H1 (cell line): ENCODE results near the gene GLOD4. TPM values are rescaled to one million over a fixed set of nuclear protein-coding genes. Genes with fewer than 3 reads are reported as not detected.

Experiments used
- CTCF ChIA-PET: fragments of 300-600 bp; sonication (Branson Sonifier 250); formaldehyde crosslinking; loops from one replicate; lab custom pipeline; 2021; ENCODE audit not compliant: partially characterized antibody; lab: Charles Lee
- POLR2A ChIA-PET: fragments of 300-600 bp; sonication (Branson Sonifier 250); formaldehyde crosslinking; loops from one replicate; lab custom pipeline; 2021; ENCODE audit warnings: inconsistent platforms; ENCODE audit not compliant: partially characterized antibody; lab: Charles Lee
- DNase-seq, 2 experiments: peaks; one replicate each; pipeline versions ENCODE4 v3.0.0 to v3.0.0-alpha.2; 2010 to 2022; ENCODE audit warnings: low spot score in 2 of 2, low read depth in 1 of 2, mixed read lengths in 1 of 2
- FAIRE-seq: peaks from 2 replicates; lab custom pipeline; 2011; peaks lifted over from hg19 to GRCh38; lab: Jason Lieb, UNC
- H2AFZ ChIP-seq: 2 replicates; pipeline ENCODE4 v1.8.1; 2012; ENCODE audit warnings: low read length, inconsistent platforms
- H2AK5ac ChIP-seq: 2 replicates; pipeline ENCODE4 v1.6.1; 2013; ENCODE audit warnings: low read depth, low read length
- H2BK120ac ChIP-seq: replicated peaks from 2 replicates; pipeline ENCODE3; 2013; ENCODE audit warnings: low read depth, low read length, inconsistent platforms
- H2BK12ac ChIP-seq: 2 replicates; pipeline ENCODE4 v1.6.1; 2013; ENCODE audit warnings: low read depth, low read length
- H2BK15ac ChIP-seq: 2 replicates; pipeline ENCODE4 v1.6.1; 2013; ENCODE audit warnings: low read length
- H2BK20ac ChIP-seq: 2 replicates; pipeline ENCODE4 v1.6.1; 2013; ENCODE audit warnings: low read length
- H2BK5ac ChIP-seq: 2 replicates; pipeline ENCODE4 v1.6.1; 2013; ENCODE audit warnings: low read depth, low read length
- H3K14ac ChIP-seq: 2 replicates; pipeline ENCODE4 v1.6.1; 2013; ENCODE audit warnings: inconsistent platforms; ENCODE audit not compliant: insufficient read length
- H3K18ac ChIP-seq: 2 replicates; pipeline ENCODE4 v1.6.1; 2013; ENCODE audit warnings: low read length; ENCODE audit errors: extremely low read depth
- H3K23ac ChIP-seq: 2 replicates; pipeline ENCODE4 v1.6.1; 2013; ENCODE audit warnings: inconsistent platforms; ENCODE audit not compliant: insufficient read length
- H3K23me2 ChIP-seq: 2 replicates; pipeline ENCODE4 v1.6.1; 2013; ENCODE audit warnings: low read depth, low read length
- H3K27ac ChIP-seq: 2 replicates; pipeline ENCODE4 v1.6.1; 2011; ENCODE audit warnings: low read depth, low read length, inconsistent platforms
- H3K27me3 ChIP-seq, 4 experiments: replicated peaks in 1 of 4; 1 replicate in 1 of 4; 2 replicates in 3 of 4; pipeline versions ENCODE4 v1.6.1 to v1.8.1; 2011 to 2013; ENCODE audit warnings: low read length in 3 of 4, mild to moderate bottlenecking in 3 of 4, inconsistent platforms in 2 of 4, mixed read lengths in 2 of 4, moderate library complexity in 1 of 4; ENCODE audit not compliant: control insufficient read depth in 3 of 4, insufficient read depth in 3 of 4; ENCODE audit errors: extremely low read depth in 1 of 4
- H3K36me3 ChIP-seq, 4 experiments: 2 replicates each; pipeline versions ENCODE4 v1.6.1 to v1.8.1; 2011 to 2013; ENCODE audit warnings: mild to moderate bottlenecking in 4 of 4, low read length in 3 of 4, moderate library complexity in 2 of 4, control low read depth in 1 of 4, inconsistent platforms in 1 of 4; ENCODE audit not compliant: insufficient read depth in 4 of 4, control insufficient read depth in 2 of 4
- H3K4ac ChIP-seq: replicated peaks from 2 replicates; pipeline ENCODE3; 2013; ENCODE audit warnings: low read length, low read depth, mixed read lengths, inconsistent platforms; ENCODE audit not compliant: insufficient read length
- H3K4me1 ChIP-seq, 4 experiments: replicated peaks in 1 of 4; 1 replicate in 1 of 4; 2 replicates in 3 of 4; pipeline versions ENCODE4 v1.6.1 to v1.8.1; 2011 to 2013; ENCODE audit warnings: low read length in 3 of 4, inconsistent platforms in 2 of 4, mixed read lengths in 1 of 4; ENCODE audit not compliant: insufficient read depth in 4 of 4, control insufficient read depth in 3 of 4
- H3K4me2 ChIP-seq, 2 experiments: 2 replicates each; pipeline versions ENCODE4 v1.6.1 to v1.8.1; 2011 to 2013; ENCODE audit warnings: low read depth in 2 of 2, low read length in 2 of 2, control low read depth in 1 of 2, inconsistent platforms in 1 of 2, mild to moderate bottlenecking in 1 of 2; ENCODE audit not compliant: insufficient read depth in 1 of 2
- H3K4me3 ChIP-seq, 4 experiments: fragments of 200-600, 300-600 bp in 1 of 4; sonication (generic), shearing (Covaris generic), sonication (Bioruptor Twin) in 1 of 4; 2 replicates each; pipeline versions ENCODE4 v1.5.1 to v1.8.1; 2011 to 2016; ENCODE audit warnings: low read length in 4 of 4, low read depth in 3 of 4, control low read depth in 2 of 4, inconsistent platforms in 2 of 4, mild to moderate bottlenecking in 2 of 4, mixed read lengths in 1 of 4, moderate library complexity in 1 of 4; ENCODE audit not compliant: insufficient read depth in 2 of 4; ENCODE audit errors: extremely low read depth in 1 of 4
- H3K56ac ChIP-seq: replicated peaks from 2 replicates; pipeline ENCODE3; 2013; ENCODE audit warnings: low read depth, mild to moderate bottlenecking, mixed read lengths, low read length, inconsistent platforms; ENCODE audit not compliant: insufficient read length
- H3K79me1 ChIP-seq: 2 replicates; pipeline ENCODE4 v1.6.1; 2013; ENCODE audit warnings: low read depth, low read length, control low read depth
- H3K79me2 ChIP-seq, 2 experiments: 2 replicates each; pipeline versions ENCODE4 v1.6.1 to v1.8.1; 2012 to 2013; ENCODE audit warnings: low read length in 2 of 2, mild to moderate bottlenecking in 2 of 2, inconsistent platforms in 1 of 2; ENCODE audit not compliant: insufficient read depth in 2 of 2, control insufficient read depth in 1 of 2
- H3K9ac ChIP-seq, 4 experiments: replicated peaks in 1 of 4; 1 replicate in 1 of 4; 2 replicates in 3 of 4; pipeline versions ENCODE4 v1.6.1 to v1.8.1; 2011 to 2013; ENCODE audit warnings: low read depth in 3 of 4, low read length in 3 of 4, control low read depth in 2 of 4, mild to moderate bottlenecking in 2 of 4, moderate library complexity in 2 of 4, inconsistent platforms in 1 of 4; ENCODE audit errors: extremely low read depth in 1 of 4
- H3K9me3 ChIP-seq, 2 experiments: 2 replicates each; pipeline versions ENCODE4 v1.6.1 to v1.8.1; 2012 to 2013; ENCODE audit warnings: mild to moderate bottlenecking in 2 of 2, moderate library complexity in 2 of 2, control low read depth in 1 of 2, inconsistent platforms in 1 of 2, low read depth in 1 of 2, low read length in 1 of 2, mixed read lengths in 1 of 2; ENCODE audit not compliant: insufficient read depth in 2 of 2
- H4K20me1 ChIP-seq, 2 experiments: replicated peaks in 1 of 2; 2 replicates each; pipeline versions ENCODE3 to v1.8.1; 2011 to 2013; ENCODE audit warnings: inconsistent platforms in 2 of 2, low read length in 2 of 2, mild to moderate bottlenecking in 1 of 2; ENCODE audit not compliant: insufficient read depth in 2 of 2, control insufficient read depth in 1 of 2
- H4K5ac ChIP-seq: 2 replicates; pipeline ENCODE4 v1.6.1; 2013; ENCODE audit warnings: low read length, low read depth, mixed read lengths, inconsistent platforms; ENCODE audit not compliant: insufficient read length
- H4K8ac ChIP-seq: 2 replicates; pipeline ENCODE4 v1.8.0; 2013; ENCODE audit warnings: mild to moderate bottlenecking, moderate library complexity, low read length, inconsistent platforms; ENCODE audit not compliant: insufficient read depth; ENCODE audit errors: extremely low read depth
- H4K91ac ChIP-seq: replicated peaks from 2 replicates; pipeline ENCODE3; 2013; ENCODE audit warnings: low read length, mixed read lengths, inconsistent platforms; ENCODE audit not compliant: insufficient read length
- BRCA1 ChIP-seq: IDR thresholded peaks from 2 replicates; pipeline ENCODE4 v1.6.1; 2012; ENCODE audit warnings: low read depth, low read length, improper control_type of control experiment
- CBX8 ChIP-seq: fragments of 300-800, 300-1000 bp; sonication (generic); IDR thresholded peaks from 2 replicates; pipeline ENCODE4 v1.7.1; 2016; ENCODE audit warnings: low read depth, low read length, borderline replicate concordance
- EZH2 ChIP-seq: fragments of 200-600 bp; sonication (generic); IDR thresholded peaks from 2 replicates; pipeline ENCODE4 v1.7.1; 2012; ENCODE audit warnings: low read depth, mild to moderate bottlenecking, moderate library complexity, low read length, inconsistent platforms; ENCODE audit not compliant: severe bottlenecking
- JUN ChIP-seq: IDR thresholded peaks from 2 replicates; pipeline ENCODE4 v1.6.1; 2011; ENCODE audit warnings: low read depth, mild to moderate bottlenecking, improper control_type of control experiment, low read length
- MAFK ChIP-seq: IDR thresholded peaks from 2 replicates; pipeline ENCODE4 v1.6.1; 2012; ENCODE audit warnings: low read depth, mild to moderate bottlenecking, improper control_type of control experiment, low read length
- POLR2A ChIP-seq, 2 experiments: IDR thresholded peaks; 1 replicate in 1 of 2; 2 replicates in 1 of 2; pipeline ENCODE4 v1.6.1; 2011; ENCODE audit warnings: low read depth in 2 of 2, low read length in 2 of 2, mild to moderate bottlenecking in 2 of 2; ENCODE audit errors: control extremely low read depth in 1 of 2
- SP2 ChIP-seq: IDR thresholded peaks from 2 replicates; pipeline ENCODE4 v1.6.1; 2012; ENCODE audit warnings: mild to moderate bottlenecking, low read length, inconsistent platforms
- USF2 ChIP-seq: IDR thresholded peaks from 2 replicates; pipeline ENCODE4 v1.6.1; 2011; ENCODE audit warnings: low read length, improper control_type of control experiment
- WGBS, 2 experiments: shearing (Covaris generic) in 1 of 2; methylation state at CpG; one replicate each; pipeline versions ENCODE4 v1.1.6 to v1.1.7; 2013 to 2015; ENCODE audit warnings: low lambda C conversion rate in 2 of 2, mixed read lengths in 2 of 2, inconsistent platforms in 1 of 2, low coverage in 1 of 2, missing lambda C conversion rate in 1 of 2; ENCODE audit not compliant: insufficient replicate concordance in 2 of 2, insufficient coverage in 1 of 2, insufficient read length in 1 of 2; ENCODE audit errors: extremely low coverage in 1 of 2, missing lambda C conversion rate in 1 of 2; 5-methylcytosine and 5-hydroxymethylcytosine counted together
- polyA plus RNA-seq, 7 experiments: library from polyadenylated mRNA; depleted of rRNA in 3 of 7; stranded (reverse) in 5 of 7; unstranded in 2 of 7; fragments of >200 nt in 5 of 7; fragments of 200-250 nt in 2 of 7; gene quantifications; 1 replicate in 5 of 7; 2 replicates in 1 of 7; 4 replicates in 1 of 7; pipeline versions ENCODE4 v1.2.1 to v1.2.3, GENCODE V29; 2011 to 2013; ENCODE audit warnings: missing spikeins in 2 of 7, mixed read lengths in 2 of 7
- total RNA-seq: library from RNA; stranded (reverse); fragmentation: NEBNext Ultra II Directional; extraction: Animal tissue kit (Norgen Biotek cat#: 25700); gene quantifications from 2 replicates; pipeline ENCODE4 v1.2.1, GENCODE V29; 2021

Gene GLOD4
- total and polyA plus RNA-seq, 2 of the 8 experiments (the other 6 are each of a cell fraction or from before 2014, with no cell fraction given): 36.8 to 81.3 TPM

GRCh38 chr17:814371-814770, 32.3 kb upstream of the GLOD4 start:
- POLR2A ChIA-PET: interaction anchor here (1.2 to 1.8 kb wide), 2 partner anchors 10 to 17 kb away, joined by 4 to 5 read pairs; no protein-coding TSS in a partner anchor
- Histone ChIP-seq H3K27me3 (no peaks in the 10 kb centered on the region), H3K36me3 (peaks cover 4 to 35% (median 25%) of the 10 kb centered on the region in 4 experiments; a peak in 6 of 8 replicates), H3K79me1 (peaks cover 11% of the 10 kb centered on the region), H2BK120ac (no peak overlapping the region), H3K56ac (no peak overlapping the region), H2BK15ac (no peak overlapping the region), H3K9ac (no peak overlapping the region), H3K14ac (no peak overlapping the region), H3K18ac (no peak overlapping the region), H4K5ac (no peak overlapping the region), H3K4me1 (no peaks in the 10 kb centered on the region), H4K8ac (no peak overlapping the region), H3K23ac (no peak overlapping the region), H3K23me2 (peaks cover 5% of the 10 kb centered on the region; the same call in 1 of the 2 replicates), H2BK20ac (no peak overlapping the region), H3K4ac (no peak overlapping the region), H4K20me1 (peaks cover 2 to 7% of the 10 kb centered on the region in 2 experiments), H2AK5ac (no peak overlapping the region), H2AFZ (no peak overlapping the region), H3K9me3 (no peaks in the 10 kb centered on the region), H3K4me3 (no peak overlapping the region), H3K79me2 (peaks cover 0 to 5% of the 10 kb centered on the region in 2 experiments; a peak in 1 of 4 replicates), H3K4me2 (no peak overlapping the region), H3K27ac (no peak overlapping the region)
- FAIRE-seq (no peak), DNase-seq (no peak)
- 95% methylated on average over 14 of the region's 20 CpGs; no CpG with 5 or more reads in 1 of the 2 experiments for WGBS, 2 experiments
- no peak for TF ChIP-seq SP2
- TF ChIP-seq POLR2A (IDR thresholded peaks at IDR 0.05; ENCODE audit: control extremely low read depth in 1 of 2, low read depth in 2 of 2, low read length in 2 of 2): no peak
- no peak for TF ChIP-seq JUN
- no peak for TF ChIP-seq MAFK
- TF ChIP-seq USF2: no peak
- no peak for TF ChIP-seq CBX8
- TF ChIP-seq EZH2: no peak
- no peak for TF ChIP-seq BRCA1
- TF ChIP-seq, all 59 proteins: peak for 0
- CTCF ChIA-PET: interaction anchor here (0.7 to 1.7 kb wide), 3 partner anchors 19 to 167 kb away, joined by 3 to 4 read pairs (median 3); no protein-coding TSS in a partner anchor
- no peak overlapping the region for H2BK12ac ChIP-seq
- H2BK5ac ChIP-seq: no peak overlapping the region
- H4K91ac ChIP-seq: no peak overlapping the region
